Measurements from ENCODE around the gene TRMT10B. TPM values are rescaled to one million over a fixed set of nuclear protein-coding genes. Genes with fewer than 3 reads are reported as not detected.
A peak's percentile ranks its signal among the peaks of the same experiment; 100 is the strongest.

The TRMT10B gene
- 4.6 TPM for total RNA-seq

GRCh38 chr9:37753489-37754190, at the start of gene TRMT10B:
TSS of gene TRMT10B (plus strand) at chr9:37753805. CDS start at chr9:37761932, 8,127 bp downstream.
- DNase-seq, result peak; percentile 87

- DNase-seq, result peak; percentile 11
These were observed 47.8 kb upstream of the TRMT10B start for GRCh38 chr9:37705787-37706186.

- no peak for DNase-seq
These were observed 47.3 kb upstream of the TRMT10B start for GRCh38 chr9:37706290-37706689.

- no peak for DNase-seq
These were observed 45.9 kb upstream of the TRMT10B start for GRCh38 chr9:37707748-37708147.

GRCh38 chr9:37710046-37710445, 43.6 kb upstream of the TRMT10B start:
- no peak for DNase-seq

- no peak for DNase-seq
These were observed 38.3 kb upstream of the TRMT10B start for GRCh38 chr9:37715260-37715659.

GRCh38 chr9:37715991-37716505, 37.6 kb upstream of the TRMT10B start:
- peak; percentile 32 for DNase-seq

GRCh38 chr9:37719526-37719925, 34.1 kb upstream of the TRMT10B start:
- no peak for DNase-seq

- no peak for DNase-seq
These were observed 26.6 kb upstream of the TRMT10B start for GRCh38 chr9:37727013-37727412.

GRCh38 chr9:37729499-37729898, 24.1 kb upstream of the TRMT10B start:
- no peak for DNase-seq

- DNase-seq, result no peak
These were observed 23.3 kb upstream of the TRMT10B start for GRCh38 chr9:37730256-37730655.

GRCh38 chr9:37730839-37731238, 22.8 kb upstream of the TRMT10B start:
- no peak for DNase-seq

- DNase-seq, result peak; percentile 91
These were observed 21.4 kb upstream of the TRMT10B start for GRCh38 chr9:37732086-37732741.

GRCh38 chr9:37732952-37733351, 20.7 kb upstream of the TRMT10B start:
- peak; percentile 56 for DNase-seq

- DNase-seq, result no peak
These were observed 14.4 kb upstream of the TRMT10B start for GRCh38 chr9:37739222-37739621.

- no peak for DNase-seq
These were observed 13.5 kb upstream of the TRMT10B start for GRCh38 chr9:37740128-37740527.

- no peak for DNase-seq
These were observed 12.8 kb upstream of the TRMT10B start for GRCh38 chr9:37740631-37741328.

GRCh38 chr9:37745970-37746369, 7.6 kb upstream of the TRMT10B start:
- peak; percentile 89 for DNase-seq

GRCh38 chr9:37746448-37747270, 6.9 kb upstream of the TRMT10B start:
- no peak for DNase-seq

- peak; percentile 78 for DNase-seq
These were observed 6.3 kb upstream of the TRMT10B start for GRCh38 chr9:37747271-37747753.

GRCh38 chr9:37749129-37749528, 4.5 kb upstream of the TRMT10B start:
- DNase-seq, result no peak

- DNase-seq, result no peak
These were observed 2.4 kb upstream of the TRMT10B start for GRCh38 chr9:37751186-37751585.
